ENCODE measurements around the gene ATXN1.
A peak's percentile ranks its signal among the peaks of the same experiment; 100 is the strongest.

ATXN1 gene

DNA sequence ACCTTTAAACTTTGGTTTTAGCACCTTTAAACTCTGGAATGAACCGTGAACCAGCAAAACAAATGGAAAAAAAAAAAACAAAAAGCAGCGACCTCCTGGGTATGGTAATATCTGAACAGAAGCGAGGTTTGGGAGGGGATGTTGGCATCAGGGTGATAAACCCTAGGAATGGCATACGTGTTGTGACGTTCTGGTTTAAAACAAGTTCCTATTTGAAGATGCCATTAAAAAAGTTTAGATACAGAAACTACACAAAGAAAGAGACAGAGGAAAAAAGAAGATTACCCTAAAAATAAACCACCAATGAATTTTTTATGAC is 60.4 kb downstream of the ATXN1 start:
- H3K4me1 ChIP-seq (ENCODE audit: control insufficient read depth, low read length) = peaks cover 43% of the 10 kb centered on the region
- H3K9me3 ChIP-seq (ENCODE audit: control insufficient read depth, insufficient read depth, low read length) = no peaks in the 10 kb centered on the region
- no peak overlapping the region for H3K27ac ChIP-seq (ENCODE audit: low read depth, low read length)
- no peaks in the 10 kb centered on the region for H3K36me3 ChIP-seq (ENCODE audit: control insufficient read depth, low read length)
- H3K27me3 ChIP-seq (ENCODE audit: control insufficient read depth, low read length) = no peaks in the 10 kb centered on the region; the same call in 1 of the 2 replicates
- H3K4me2 ChIP-seq (ENCODE audit: low read length) = peak overlapping the region; percentile 63
- no peaks in the 10 kb centered on the region for H4K20me1 ChIP-seq (ENCODE audit: control insufficient read depth, insufficient read depth, low read depth, low read length)
- TF ChIP-seq, protein P1, sequence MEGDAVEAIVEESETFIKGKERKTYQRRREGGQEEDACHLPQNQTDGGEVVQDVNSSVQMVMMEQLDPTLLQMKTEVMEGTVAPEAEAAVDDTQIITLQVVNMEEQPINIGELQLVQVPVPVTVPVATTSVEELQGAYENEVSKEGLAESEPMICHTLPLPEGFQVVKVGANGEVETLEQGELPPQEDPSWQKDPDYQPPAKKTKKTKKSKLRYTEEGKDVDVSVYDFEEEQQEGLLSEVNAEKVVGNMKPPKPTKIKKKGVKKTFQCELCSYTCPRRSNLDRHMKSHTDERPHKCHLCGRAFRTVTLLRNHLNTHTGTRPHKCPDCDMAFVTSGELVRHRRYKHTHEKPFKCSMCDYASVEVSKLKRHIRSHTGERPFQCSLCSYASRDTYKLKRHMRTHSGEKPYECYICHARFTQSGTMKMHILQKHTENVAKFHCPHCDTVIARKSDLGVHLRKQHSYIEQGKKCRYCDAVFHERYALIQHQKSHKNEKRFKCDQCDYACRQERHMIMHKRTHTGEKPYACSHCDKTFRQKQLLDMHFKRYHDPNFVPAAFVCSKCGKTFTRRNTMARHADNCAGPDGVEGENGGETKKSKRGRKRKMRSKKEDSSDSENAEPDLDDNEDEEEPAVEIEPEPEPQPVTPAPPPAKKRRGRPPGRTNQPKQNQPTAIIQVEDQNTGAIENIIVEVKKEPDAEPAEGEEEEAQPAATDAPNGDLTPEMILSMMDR (IDR thresholded peaks at IDR 0.05; ENCODE audit: low read depth, low read length, poor library complexity, severe bottlenecking) = no peak
- no peak for TF ChIP-seq EZH2phosphoT487 (IDR thresholded peaks at IDR 0.05; ENCODE audit: borderline replicate concordance, low read length)
- no peaks in the 10 kb centered on the region for H3K9me2 ChIP-seq (replicated peaks; ENCODE audit: control insufficient read depth, low read length)
- H3F3A ChIP-seq (ENCODE audit: control insufficient read depth, insufficient read depth) = no peaks in the 10 kb centered on the region
- H3K79me2 ChIP-seq (ENCODE audit: control insufficient read depth, low read length) = no peaks in the 10 kb centered on the region
- H3K4me3 ChIP-seq (ENCODE audit: low read length) = peak overlapping the region; percentile 66

DNA sequence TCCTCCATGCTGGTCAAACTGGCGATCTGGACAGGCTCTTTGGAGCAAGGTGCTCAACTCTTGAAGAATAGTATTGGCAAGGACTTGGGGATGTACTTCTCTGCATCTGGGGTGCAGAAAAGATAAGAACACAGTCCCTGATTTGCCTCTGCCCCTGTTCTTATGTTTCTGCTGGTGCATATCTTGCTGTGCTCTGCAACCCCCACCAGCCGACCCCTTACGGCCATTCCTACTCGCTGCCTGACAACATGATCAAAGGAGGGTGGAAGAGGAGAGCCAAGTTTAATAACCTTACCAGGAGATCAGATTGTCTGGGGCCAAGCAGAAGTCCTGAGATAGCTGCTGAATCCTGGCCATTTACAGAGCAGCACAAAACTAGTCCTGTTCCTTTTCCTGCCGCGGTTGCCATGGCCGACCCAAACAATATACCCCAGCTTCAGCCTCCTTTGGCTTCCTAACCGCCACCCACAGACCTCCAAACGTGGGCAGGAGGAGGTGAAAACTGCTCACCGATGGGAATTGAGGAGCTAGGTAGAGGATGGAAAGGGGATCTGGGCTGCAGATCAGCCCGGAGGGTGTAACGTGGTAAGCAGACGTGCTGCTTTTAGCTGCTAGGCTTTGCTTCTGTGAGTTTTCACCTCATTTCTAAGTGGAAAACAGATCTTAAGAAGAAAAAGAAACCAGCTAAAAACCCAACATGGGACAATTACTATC is 60.9 kb downstream of the ATXN1 start:
- Histone ChIP-seq H3K4me3 (ENCODE audit: low read length) (peak overlapping the region; percentile 66), H3K9me3 (ENCODE audit: control insufficient read depth, insufficient read depth, low read length) (no peaks in the 10 kb centered on the region), H3K4me2 (ENCODE audit: low read length) (peak overlapping the region; percentile 63), H3K27ac (ENCODE audit: low read depth, low read length) (no peak overlapping the region), H3K36me3 (ENCODE audit: control insufficient read depth, low read length) (no peaks in the 10 kb centered on the region), H3F3A (ENCODE audit: control insufficient read depth, insufficient read depth) (no peaks in the 10 kb centered on the region), H4K20me1 (ENCODE audit: control insufficient read depth, insufficient read depth, low read depth, low read length) (no peaks in the 10 kb centered on the region), H3K9me2 (replicated peaks; ENCODE audit: control insufficient read depth, low read length) (no peaks in the 10 kb centered on the region), H3K4me1 (ENCODE audit: control insufficient read depth, low read length) (peaks cover 43% of the 10 kb centered on the region), H3K27me3 (ENCODE audit: control insufficient read depth, low read length) (no peaks in the 10 kb centered on the region; the same call in 1 of the 2 replicates), H3K79me2 (ENCODE audit: control insufficient read depth, low read length) (no peaks in the 10 kb centered on the region)
- TF ChIP-seq, protein P1 (IDR thresholded peaks at IDR 0.05; ENCODE audit: low read depth, low read length, poor library complexity, severe bottlenecking) = no peak

DNA sequence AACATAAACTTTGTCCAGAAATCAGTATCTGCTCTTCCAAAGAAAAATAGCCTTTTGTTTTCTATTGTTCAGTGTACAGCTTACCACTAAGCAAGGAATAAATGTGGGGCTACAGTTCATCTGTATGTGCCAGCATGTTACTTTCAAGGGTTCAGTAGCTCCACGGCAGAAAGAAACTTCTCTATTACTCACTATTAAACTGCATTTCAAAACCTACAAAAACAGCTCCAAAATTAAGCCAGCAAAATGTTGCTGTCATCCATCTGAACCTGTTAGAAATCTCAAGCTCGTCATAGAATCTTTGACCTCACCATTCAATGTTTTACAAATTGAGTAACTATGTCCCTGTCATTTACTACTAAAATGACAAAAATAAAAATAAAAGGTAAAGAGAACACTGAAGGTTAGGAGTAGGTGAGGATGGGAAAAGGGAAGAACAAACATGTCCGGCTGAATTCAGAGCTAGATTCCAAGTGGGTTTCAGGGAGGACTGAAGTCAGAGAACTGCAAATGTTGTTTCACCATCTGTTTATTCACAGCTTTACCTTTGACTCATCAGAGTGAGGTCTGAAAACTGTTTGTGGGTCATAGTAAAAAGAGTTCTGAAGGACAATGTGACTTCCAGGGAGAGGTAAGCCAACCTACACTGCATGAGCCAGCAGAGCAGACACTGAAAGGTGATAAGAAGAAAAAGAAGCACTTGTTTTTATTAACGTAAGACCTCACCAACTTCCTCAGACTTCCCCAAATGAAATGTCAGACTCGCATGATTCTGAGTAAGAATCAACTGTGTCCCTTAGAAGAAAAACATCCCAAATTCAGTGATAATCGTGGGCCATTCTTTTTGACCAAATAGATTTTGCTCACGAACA is 62.0 kb downstream of the ATXN1 start:
- Histone ChIP-seq H3F3A (ENCODE audit: control insufficient read depth, insufficient read depth) (no peaks in the 10 kb centered on the region), H3K27ac (ENCODE audit: low read depth, low read length) (no peak overlapping the region), H3K4me2 (ENCODE audit: low read length) (peak overlapping the region; percentile 63), H3K9me3 (ENCODE audit: control insufficient read depth, insufficient read depth, low read length) (no peaks in the 10 kb centered on the region), H4K20me1 (ENCODE audit: control insufficient read depth, insufficient read depth, low read depth, low read length) (no peaks in the 10 kb centered on the region), H3K4me3 (ENCODE audit: low read length) (peak overlapping the region; percentile 66), H3K36me3 (ENCODE audit: control insufficient read depth, low read length) (no peaks in the 10 kb centered on the region), H3K9me2 (replicated peaks; ENCODE audit: control insufficient read depth, low read length) (no peaks in the 10 kb centered on the region), H3K79me2 (ENCODE audit: control insufficient read depth, low read length) (no peaks in the 10 kb centered on the region), H3K4me1 (ENCODE audit: control insufficient read depth, low read length) (peaks cover 46% of the 10 kb centered on the region), H3K27me3 (ENCODE audit: control insufficient read depth, low read length) (no peaks in the 10 kb centered on the region; the same call in 1 of the 2 replicates)
- TF ChIP-seq, protein P1 (IDR thresholded peaks at IDR 0.05; ENCODE audit: low read depth, low read length, poor library complexity, severe bottlenecking) = no peak
- no peak for TF ChIP-seq EZH2phosphoT487 (IDR thresholded peaks at IDR 0.05; ENCODE audit: borderline replicate concordance, low read length)
